ENCODE data around the gene UXS1. TPM values are rescaled to one million over a fixed set of nuclear protein-coding genes. Genes with fewer than 3 reads are reported as not detected.

The UXS1 gene
- total and polyA plus RNA-seq, 2 donors from 2014 or later, result 56.6 to 74.4 TPM

GRCh38 chr2:106115665-106116064, 78.4 kb downstream of the UXS1 start:
- no peak for FAIRE-seq
- H3K27me3 ChIP-seq (ENCODE audit: control insufficient read depth, insufficient read depth, low read length), result no peaks in the 10 kb centered on the region
- no peak overlapping the region for H3K4me3 ChIP-seq (ENCODE audit: low read length in 3 of 3)
- H3K9ac ChIP-seq (ENCODE audit: low read length in 3 of 3), result no peak overlapping the region
- peaks cover 0 to 17% (median 2%) of the 10 kb centered on the region in 3 donors for H3K36me3 ChIP-seq (ENCODE audit: control insufficient read depth in 2 of 3, insufficient read depth in 3 of 3, low read length in 3 of 3)
- no peak for TF ChIP-seq CTCF (IDR thresholded peaks at IDR 0.05; ENCODE audit: borderline replicate concordance, extremely low read depth, insufficient read depth)
- DNase-seq, result no peak
- H3K27ac ChIP-seq (ENCODE audit: low read depth in 2 of 2, low read length in 2 of 2), result peak overlapping the region; percentile 28 to 88
- H3K4me1 ChIP-seq (ENCODE audit: control insufficient read depth in 2 of 3, insufficient read depth in 2 of 3, low read depth in 1 of 3, low read length in 3 of 3), result peaks cover 5 to 17% (median 15%) of the 10 kb centered on the region in 3 donors
- no peaks in the 10 kb centered on the region for H3K9me3 ChIP-seq (ENCODE audit: control insufficient read depth in 2 of 3, insufficient read depth in 1 of 3, low read length in 3 of 3)
- intact Hi-C loops (cut with DNase I), result no loop called here

- FAIRE-seq (no peak), DNase-seq (no peak)
- no peak for TF ChIP-seq CTCF (IDR thresholded peaks at IDR 0.05; ENCODE audit: borderline replicate concordance, extremely low read depth, insufficient read depth)
- H3K9ac ChIP-seq (ENCODE audit: low read length in 3 of 3), result no peak overlapping the region
- H3K4me3 ChIP-seq (ENCODE audit: low read length in 3 of 3), result no peak overlapping the region
- H3K27ac ChIP-seq (ENCODE audit: low read depth in 2 of 2, low read length in 2 of 2), result peak overlapping the region; percentile 81 to 88
- H3K27me3 ChIP-seq (ENCODE audit: control insufficient read depth, insufficient read depth, low read length), result no peaks in the 10 kb centered on the region
- H3K4me1 ChIP-seq (ENCODE audit: control insufficient read depth in 2 of 3, insufficient read depth in 2 of 3, low read depth in 1 of 3, low read length in 3 of 3), result peaks cover 5 to 17% (median 15%) of the 10 kb centered on the region in 3 donors
- H3K36me3 ChIP-seq (ENCODE audit: control insufficient read depth in 2 of 3, insufficient read depth in 3 of 3, low read length in 3 of 3), result peaks cover 0 to 13% (median 0%) of the 10 kb centered on the region in 3 donors
- H3K9me3 ChIP-seq (ENCODE audit: control insufficient read depth in 2 of 3, insufficient read depth in 1 of 3, low read length in 3 of 3), result no peaks in the 10 kb centered on the region
- intact Hi-C loops (cut with DNase I), result no loop called here
Observed at GRCh38 chr2:106115250-106115649, 78.9 kb downstream of the UXS1 start.

GRCh38 chr2:106114166-106114565, 79.9 kb downstream of the UXS1 start:
- TF ChIP-seq CTCF (IDR thresholded peaks at IDR 0.05; ENCODE audit: borderline replicate concordance, extremely low read depth, insufficient read depth), result no peak
- no peaks in the 10 kb centered on the region for H3K9me3 ChIP-seq (ENCODE audit: control insufficient read depth in 2 of 3, insufficient read depth in 1 of 3, low read length in 3 of 3)
- no peak overlapping the region for H3K4me3 ChIP-seq (ENCODE audit: low read length in 3 of 3)
- no peaks in the 10 kb centered on the region for H3K27me3 ChIP-seq (ENCODE audit: control insufficient read depth, insufficient read depth, low read length)
- H3K4me1 ChIP-seq (ENCODE audit: control insufficient read depth in 2 of 3, insufficient read depth in 2 of 3, low read depth in 1 of 3, low read length in 3 of 3), result peaks cover 5 to 17% (median 15%) of the 10 kb centered on the region in 3 donors
- peak overlapping the region; percentile 81 to 88 for H3K27ac ChIP-seq (ENCODE audit: low read depth in 2 of 2, low read length in 2 of 2)
- intact Hi-C loops (cut with DNase I), result no loop called here
- peaks cover 0 to 14% (median 0%) of the 10 kb centered on the region in 3 donors for H3K36me3 ChIP-seq (ENCODE audit: control insufficient read depth in 2 of 3, insufficient read depth in 3 of 3, low read length in 3 of 3)
- no peak for DNase-seq
- FAIRE-seq, result no peak
- peak overlapping the region in 2 of 3 donors; percentile 25 to 43 for H3K9ac ChIP-seq (ENCODE audit: low read length in 3 of 3)
